NCI-H2107 (cell line): ENCODE data around the gene PTPA.

ENCODE experiments used
- DNase-seq: peaks from one replicate; lab custom pipeline; 2025; lab: John Stamatoyannopoulos, UW

The PTPA gene

GRCh38 chr9:129110740-129111527 is at the start of gene PTPA, which contains the start of gene CRAT:
Gene PTPA, plus strand, starts transcription at chr9:129111415. Its CDS starts 186 bp downstream, at chr9:129111601.
Gene CRAT, minus strand, starts transcription at chr9:129110793. Its CDS starts 284 bp downstream, at chr9:129110509.
- peak; percentile 86 for DNase-seq

- DNase-seq = no peak
Observed at GRCh38 chr9:129063061-129063460, 48.2 kb upstream of the PTPA start.

DNA sequence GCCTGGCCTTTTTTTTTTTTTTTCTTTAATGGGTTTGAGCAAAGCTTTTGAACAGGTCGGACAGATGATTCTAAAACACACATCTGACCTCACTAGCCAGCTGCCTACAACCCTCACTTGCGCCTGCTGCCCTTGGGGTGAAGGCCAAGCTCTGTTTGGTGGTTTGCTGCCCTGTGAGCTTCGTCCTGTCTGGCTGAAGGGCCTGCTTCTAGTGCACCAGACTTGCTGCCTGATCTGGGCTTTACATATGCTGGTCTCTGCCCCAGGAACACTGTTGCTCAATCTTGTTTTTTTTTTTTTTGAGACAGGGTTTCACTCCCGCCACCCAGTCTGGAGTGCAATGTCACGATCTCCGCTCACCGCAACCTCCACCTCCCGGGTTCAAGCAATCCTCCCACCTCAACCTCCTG is 46.7 kb upstream of the PTPA start:
- DNase-seq = no peak

GRCh38 chr9:129068110-129068509 is 43.1 kb upstream of the PTPA start:
- DNase-seq = no peak

- DNase-seq = peak; percentile 38
Observed at GRCh38 chr9:129068990-129069861, 42.0 kb upstream of the PTPA start.

DNA sequence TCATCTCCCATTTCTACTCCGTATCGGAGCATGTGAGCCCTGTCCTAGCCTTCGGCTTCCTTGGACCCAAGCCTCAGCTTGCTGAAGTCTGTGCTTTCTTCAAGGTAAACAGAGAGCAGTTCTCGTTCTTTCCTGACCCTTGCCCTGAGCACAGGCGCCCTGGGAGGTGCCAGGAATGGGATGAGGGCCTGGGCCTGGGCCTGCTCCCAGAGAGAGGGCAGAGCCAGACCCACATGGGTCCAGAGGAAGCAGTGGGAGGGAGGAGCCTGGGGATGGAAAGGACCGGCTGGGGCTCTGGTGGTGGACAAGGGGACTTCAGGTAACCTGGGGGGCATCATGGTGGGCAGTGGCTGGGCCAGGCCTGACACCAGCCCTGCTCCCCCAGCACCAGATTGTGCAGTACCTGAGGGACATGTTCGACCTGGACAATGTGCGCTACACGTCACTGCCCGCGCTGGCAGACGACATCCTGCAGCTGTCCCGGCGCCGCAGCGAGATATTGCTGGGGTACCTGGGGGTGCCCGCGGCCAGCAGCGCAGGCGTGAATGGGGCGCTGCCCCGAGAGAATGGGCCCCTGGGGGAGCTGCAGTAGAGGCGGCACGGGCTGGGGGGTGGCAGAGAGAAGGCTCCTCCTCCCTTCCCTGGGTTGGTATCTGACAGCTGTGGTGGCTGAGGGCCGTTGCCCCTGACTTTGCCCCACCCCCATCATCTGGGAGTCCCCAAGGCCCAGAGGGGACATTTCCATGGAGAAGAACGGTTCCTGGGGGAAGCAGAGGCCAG is 41.2 kb upstream of the PTPA start:
- no peak for DNase-seq

GRCh38 chr9:129070696-129071525 is 40.3 kb upstream of the PTPA start:
- DNase-seq = no peak

GRCh38 chr9:129071526-129072126 is 39.6 kb upstream of the PTPA start:
- no peak for DNase-seq

DNA sequence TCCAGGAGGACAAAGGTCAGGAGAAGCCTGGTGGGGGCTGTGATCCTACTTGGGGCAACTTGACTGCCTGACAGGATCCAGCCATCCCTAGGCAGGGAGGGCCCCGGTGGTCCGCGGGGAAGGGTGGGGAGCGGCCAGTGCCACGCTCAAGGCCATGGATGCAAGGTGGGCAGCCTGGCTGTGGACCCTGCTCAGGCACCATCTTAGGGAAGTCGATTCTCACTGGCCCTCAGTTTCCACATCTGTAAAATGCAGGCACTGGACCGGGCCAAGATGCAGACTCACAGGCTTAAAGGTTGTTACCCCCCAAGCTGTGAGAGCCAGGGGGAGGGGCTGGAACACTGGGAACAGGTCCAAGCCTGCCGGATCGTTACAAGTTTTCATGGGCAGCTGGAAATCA is 39.0 kb upstream of the PTPA start:
- DNase-seq = no peak

DNA sequence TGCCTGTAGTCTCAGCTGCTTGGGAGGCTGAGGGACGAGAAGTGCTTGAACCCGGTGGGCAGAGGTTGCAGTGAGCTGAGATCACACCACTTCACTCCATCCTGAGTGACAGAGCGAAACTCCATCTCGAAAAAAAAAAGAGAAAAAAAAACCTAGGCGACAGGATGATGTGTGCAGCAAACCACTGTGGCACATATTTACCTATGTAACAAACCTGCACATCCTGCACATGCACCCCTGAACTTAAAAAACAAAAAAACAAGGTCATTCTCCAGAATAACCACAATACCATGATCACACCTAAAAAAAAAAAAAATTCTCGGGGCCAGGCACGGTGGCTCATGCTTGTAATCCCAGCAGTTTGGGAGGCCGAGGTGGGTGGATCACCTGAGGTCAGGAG is 37.8 kb upstream of the PTPA start:
- no peak for DNase-seq

DNA sequence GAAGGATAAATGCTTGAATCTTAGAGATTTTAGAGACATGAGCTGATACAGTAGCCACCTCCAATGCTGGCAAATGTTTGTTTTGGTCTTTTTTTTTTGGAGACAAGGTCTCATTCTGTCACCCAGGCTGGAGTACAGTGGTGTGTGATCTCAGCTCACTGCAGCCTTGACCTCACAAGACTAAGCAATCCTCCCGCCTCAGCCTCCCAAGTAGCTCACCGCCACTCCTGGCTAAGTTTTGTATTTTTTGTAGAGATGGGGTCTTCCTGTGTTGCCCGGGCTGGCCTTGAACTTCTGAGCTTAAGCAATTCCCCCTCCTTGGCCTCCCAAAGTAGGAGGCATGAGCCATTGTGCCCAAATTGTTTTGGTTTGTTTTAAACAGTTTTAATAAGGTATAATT is 37.1 kb upstream of the PTPA start:
- DNase-seq = no peak

GRCh38 chr9:129075996-129076639 is 35.1 kb upstream of the PTPA start:
- no peak for DNase-seq

DNA sequence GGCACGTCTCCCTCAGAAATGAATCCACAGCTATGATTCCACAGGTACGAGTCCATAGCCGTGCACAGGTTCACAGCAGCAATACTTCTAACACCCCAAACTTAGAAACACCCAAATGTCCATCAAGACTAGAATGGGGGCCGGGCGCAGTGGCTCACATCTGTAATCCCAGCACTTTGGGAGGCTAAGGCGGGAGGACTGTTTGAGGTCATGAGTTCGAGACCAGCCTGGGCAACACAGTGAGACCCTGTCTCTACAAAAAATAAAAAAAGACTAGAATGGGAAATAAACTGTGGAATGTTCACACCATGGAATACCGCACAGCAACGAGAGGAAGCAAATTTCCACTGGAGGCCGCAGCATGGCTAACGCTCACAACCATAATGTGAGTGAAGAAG is 34.6 kb upstream of the PTPA start:
- no peak for DNase-seq

GRCh38 chr9:129077236-129077635 is 34.0 kb upstream of the PTPA start:
- no peak for DNase-seq

DNA sequence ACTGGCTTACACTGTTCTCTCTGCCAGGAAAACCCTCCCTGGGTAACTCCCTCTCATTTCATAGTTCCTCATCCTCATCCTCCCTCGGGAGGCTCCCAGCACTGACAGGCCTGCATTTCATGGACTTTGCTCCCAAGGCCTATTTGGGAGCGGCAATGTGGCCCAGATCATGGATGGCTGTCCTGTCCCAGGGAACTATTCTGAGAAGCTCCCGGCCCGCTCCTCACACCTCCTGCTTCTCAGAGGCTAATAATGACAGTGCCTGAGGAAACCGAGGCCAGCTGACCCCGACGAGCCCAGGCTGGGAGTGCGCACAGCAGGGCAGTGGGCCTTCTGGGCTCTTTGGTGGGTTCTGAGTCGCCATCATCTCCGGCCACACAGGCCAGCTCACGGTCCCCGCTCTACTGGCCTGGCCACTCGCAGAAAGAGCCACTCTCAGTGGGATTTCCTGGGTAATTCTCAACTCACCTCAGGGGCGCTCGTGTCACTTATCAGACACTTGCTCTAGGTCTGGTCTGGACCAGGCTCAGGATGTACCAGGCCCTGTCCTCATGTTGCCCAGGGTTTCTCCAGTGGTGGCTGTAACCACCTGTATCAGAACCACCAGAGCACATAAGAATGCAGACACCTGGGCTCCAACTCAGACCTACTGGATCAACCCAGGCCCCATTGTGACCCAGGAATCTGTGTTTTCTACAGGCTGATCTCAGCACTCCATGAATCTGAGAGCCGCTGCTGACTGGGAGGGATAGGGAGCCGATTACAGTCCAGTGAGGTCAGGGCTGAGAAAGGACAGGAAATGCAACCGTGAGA is 32.3 kb upstream of the PTPA start:
- no peak for DNase-seq

GRCh38 chr9:129079829-129080228 is 31.4 kb upstream of the PTPA start:
- DNase-seq = no peak

- no peak for DNase-seq
Observed at GRCh38 chr9:129080298-129080600, 31.0 kb upstream of the PTPA start.

DNA sequence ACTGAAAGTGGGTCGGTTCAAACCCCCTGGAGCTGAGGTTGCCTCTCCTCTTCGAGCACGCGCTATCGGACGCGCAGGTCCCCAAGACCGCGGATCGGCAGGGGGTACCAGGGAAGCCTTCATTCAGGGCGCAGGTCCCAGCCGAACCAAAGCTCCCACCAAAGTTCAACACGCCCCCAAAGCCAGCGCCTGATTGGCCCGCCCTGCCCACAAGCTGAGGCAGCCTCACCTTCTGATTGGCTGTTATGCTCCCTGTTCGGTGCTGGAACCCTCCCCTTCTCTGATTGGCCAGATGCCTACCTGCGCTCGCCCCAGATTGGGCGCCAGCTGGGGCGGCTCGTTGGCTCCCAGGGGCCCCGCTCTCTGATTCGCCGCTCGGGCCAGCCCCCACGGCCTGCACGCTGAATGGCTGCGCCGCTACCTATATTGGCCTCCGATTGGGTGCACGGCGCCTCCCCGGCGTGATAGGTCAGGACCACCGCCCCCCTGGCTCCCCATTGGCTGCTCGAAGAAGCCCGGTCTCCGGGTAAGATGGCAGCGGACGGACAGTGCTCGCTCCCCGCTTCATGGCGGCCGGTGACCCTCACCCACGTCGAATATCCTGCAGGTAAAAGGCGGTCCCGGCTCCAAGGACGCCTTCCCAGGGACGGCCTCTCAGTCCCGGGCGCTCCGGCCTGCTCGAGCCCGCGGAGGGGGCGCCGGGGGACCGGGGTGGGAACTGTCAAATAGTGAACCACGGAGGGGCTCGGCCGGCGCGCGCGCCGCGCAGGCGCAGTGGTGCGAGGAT is 30.4 kb upstream of the PTPA start, which contains the start of gene DOLPP1:
Gene DOLPP1, plus strand, starts transcription at position 511 of the 787 bp plus-strand sequence. Its CDS starts 21 bp downstream, at position 532.
- peak; percentile 98 for DNase-seq

GRCh38 chr9:129081388-129081904 is 29.8 kb upstream of the PTPA start:
- DNase-seq = no peak
